HG02970 (cell line): ENCODE measurements around the gene XG.
"Not testable (repeated sequence)": the region's sequence is repeated elsewhere in the genome, so short reads cannot be mapped to it uniquely, and the experiment has no call there.

Experiments used
- ATAC-seq: cut with Tn5 transposase; IDR thresholded peaks from one replicate; pipeline ENCODE4 v1.9.1; 2021; ENCODE audit warnings: mild to moderate bottlenecking, moderate library complexity, moderate number of reproducible peaks; ENCODE audit not compliant: unreplicated experiment, low FRiP score

The XG gene

GRCh38 chrX:2732649-2733048, 19.2 kb upstream of the XG start:
- no peak for ATAC-seq

- ATAC-seq: no peak
These were observed 18.6 kb upstream of the XG start for GRCh38 chrX:2733286-2733685.

- no peak for ATAC-seq
These were observed 16.6 kb upstream of the XG start for GRCh38 chrX:2735270-2735669.

- ATAC-seq: no peak
These were observed 11.2 kb upstream of the XG start for GRCh38 chrX:2740672-2741071.

- ATAC-seq: no peak
These were observed 10.5 kb upstream of the XG start for GRCh38 chrX:2741386-2741785.

- not testable (repeated sequence) for ATAC-seq
These were observed 5.6 kb upstream of the XG start for GRCh38 chrX:2746250-2746649.

GRCh38 chrX:2748171-2748814, 3.5 kb upstream of the XG start:
- no peak for ATAC-seq

- ATAC-seq: no peak
These were observed 3.0 kb upstream of the XG start for GRCh38 chrX:2748815-2749188.

- ATAC-seq: no peak
These were observed 549 bp upstream of the XG start for GRCh38 chrX:2751291-2751690.

GRCh38 chrX:2752441-2752840, 601 bp downstream of the XG start:
- ATAC-seq: not testable (repeated sequence)

- ATAC-seq: not testable (repeated sequence)
These were observed 3.4 kb downstream of the XG start for GRCh38 chrX:2755163-2755715.

GRCh38 chrX:2756548-2756947, 4.7 kb downstream of the XG start:
- ATAC-seq: no peak

GRCh38 chrX:2761246-2761645, 9.4 kb downstream of the XG start:
- ATAC-seq: no peak

GRCh38 chrX:2762671-2763070, 10.8 kb downstream of the XG start:
- not testable (repeated sequence) for ATAC-seq

- not testable (repeated sequence) for ATAC-seq
These were observed 13.1 kb downstream of the XG start for GRCh38 chrX:2764766-2765548.

- no peak for ATAC-seq
These were observed 13.7 kb downstream of the XG start for GRCh38 chrX:2765549-2765830.

- ATAC-seq: no peak
These were observed 15.1 kb downstream of the XG start for GRCh38 chrX:2766906-2767305.

- no peak for ATAC-seq
These were observed 16.0 kb downstream of the XG start for GRCh38 chrX:2767631-2768455.

- no peak for ATAC-seq
These were observed 17.8 kb downstream of the XG start for GRCh38 chrX:2769615-2770014.

- ATAC-seq: not testable (repeated sequence)
These were observed 21.6 kb downstream of the XG start for GRCh38 chrX:2773166-2774055.
